ENCODE results near the gene C20orf96.

DNA sequence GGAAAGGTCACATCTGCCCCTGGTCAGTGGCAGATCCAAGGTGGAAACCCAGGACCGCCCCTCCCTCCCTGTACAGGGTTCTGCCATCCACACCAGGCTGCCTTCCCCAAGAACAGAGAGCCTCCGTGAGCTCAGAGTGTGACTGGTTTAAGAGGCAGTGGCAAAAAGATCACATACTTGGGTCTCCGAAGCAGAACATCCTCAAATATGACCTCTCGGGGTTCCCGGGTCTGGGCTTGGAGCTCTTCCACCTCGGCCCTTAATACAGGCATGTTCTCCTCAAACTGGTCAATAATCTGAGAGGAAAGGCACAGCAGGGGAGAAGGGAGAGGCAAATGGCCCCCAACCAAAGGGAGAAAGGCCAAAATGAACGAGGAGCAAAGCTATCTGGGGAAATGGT, 14.8 kb downstream of the C20orf96 start:
- TF ChIP-seq, protein P1, sequence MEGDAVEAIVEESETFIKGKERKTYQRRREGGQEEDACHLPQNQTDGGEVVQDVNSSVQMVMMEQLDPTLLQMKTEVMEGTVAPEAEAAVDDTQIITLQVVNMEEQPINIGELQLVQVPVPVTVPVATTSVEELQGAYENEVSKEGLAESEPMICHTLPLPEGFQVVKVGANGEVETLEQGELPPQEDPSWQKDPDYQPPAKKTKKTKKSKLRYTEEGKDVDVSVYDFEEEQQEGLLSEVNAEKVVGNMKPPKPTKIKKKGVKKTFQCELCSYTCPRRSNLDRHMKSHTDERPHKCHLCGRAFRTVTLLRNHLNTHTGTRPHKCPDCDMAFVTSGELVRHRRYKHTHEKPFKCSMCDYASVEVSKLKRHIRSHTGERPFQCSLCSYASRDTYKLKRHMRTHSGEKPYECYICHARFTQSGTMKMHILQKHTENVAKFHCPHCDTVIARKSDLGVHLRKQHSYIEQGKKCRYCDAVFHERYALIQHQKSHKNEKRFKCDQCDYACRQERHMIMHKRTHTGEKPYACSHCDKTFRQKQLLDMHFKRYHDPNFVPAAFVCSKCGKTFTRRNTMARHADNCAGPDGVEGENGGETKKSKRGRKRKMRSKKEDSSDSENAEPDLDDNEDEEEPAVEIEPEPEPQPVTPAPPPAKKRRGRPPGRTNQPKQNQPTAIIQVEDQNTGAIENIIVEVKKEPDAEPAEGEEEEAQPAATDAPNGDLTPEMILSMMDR (IDR thresholded peaks at IDR 0.05) = no peak
- no peak for TF ChIP-seq POLR2A (IDR thresholded peaks at IDR 0.05)

Measured in adrenal gland (tissue), 5 donors.